Measurements from ENCODE around the gene CHSY3.
"Not testable (repeated sequence)": the region's sequence is repeated elsewhere in the genome, so short reads cannot be mapped to it uniquely, and the experiment has no call there.

Gene CHSY3

GRCh38 chr5:130213607-130214006 lies 309.3 kb downstream of the CHSY3 start:
- Histone ChIP-seq H3K4me1 (ENCODE audit: control insufficient read depth, insufficient read depth, low read length, poor library complexity, severe bottlenecking) (no peaks in the 10 kb centered on the region), H3K4me3 (ENCODE audit: insufficient read depth, low read depth, low read length, poor library complexity, severe bottlenecking) (no peak overlapping the region), H3K27me3 (replicated peaks; ENCODE audit: control insufficient read depth, insufficient read depth, low read length, poor library complexity, severe bottlenecking) (no peaks in the 10 kb centered on the region), H3K27ac (ENCODE audit: insufficient read depth, low read length, poor library complexity, severe bottlenecking) (no peak overlapping the region), H3K9me3 (ENCODE audit: control insufficient read depth, low read length) (no peaks in the 10 kb centered on the region), H3K36me3 (ENCODE audit: control insufficient read depth, insufficient read depth, low read length) (no peaks in the 10 kb centered on the region)
- no peak for DNase-seq

GRCh38 chr5:130216286-130216685 lies 312.0 kb downstream of the CHSY3 start:
- no peak for DNase-seq
- no peaks in the 10 kb centered on the region for H3K4me1 ChIP-seq (ENCODE audit: control insufficient read depth, insufficient read depth, low read length, poor library complexity, severe bottlenecking)
- no peaks in the 10 kb centered on the region for H3K36me3 ChIP-seq (ENCODE audit: control insufficient read depth, insufficient read depth, low read length)
- H3K4me3 ChIP-seq (ENCODE audit: insufficient read depth, low read depth, low read length, poor library complexity, severe bottlenecking): no peak overlapping the region
- no peaks in the 10 kb centered on the region for H3K27me3 ChIP-seq (replicated peaks; ENCODE audit: control insufficient read depth, insufficient read depth, low read length, poor library complexity, severe bottlenecking)
- H3K9me3 ChIP-seq (ENCODE audit: control insufficient read depth, low read length): no peaks in the 10 kb centered on the region
- H3K27ac ChIP-seq (ENCODE audit: insufficient read depth, low read length, poor library complexity, severe bottlenecking): no peak overlapping the region

GRCh38 chr5:130222573-130222972 lies 318.3 kb downstream of the CHSY3 start:
- Histone ChIP-seq H3K36me3 (ENCODE audit: control insufficient read depth, insufficient read depth, low read length) (no peaks in the 10 kb centered on the region), H3K9me3 (ENCODE audit: control insufficient read depth, low read length) (no peaks in the 10 kb centered on the region), H3K4me3 (ENCODE audit: insufficient read depth, low read depth, low read length, poor library complexity, severe bottlenecking) (no peak overlapping the region), H3K27me3 (replicated peaks; ENCODE audit: control insufficient read depth, insufficient read depth, low read length, poor library complexity, severe bottlenecking) (no peaks in the 10 kb centered on the region), H3K27ac (ENCODE audit: insufficient read depth, low read length, poor library complexity, severe bottlenecking) (no peak overlapping the region), H3K4me1 (ENCODE audit: control insufficient read depth, insufficient read depth, low read length, poor library complexity, severe bottlenecking) (no peaks in the 10 kb centered on the region)
- no peak for DNase-seq

GRCh38 chr5:130226556-130226955 lies 322.3 kb downstream of the CHSY3 start:
- H3K27ac ChIP-seq (ENCODE audit: insufficient read depth, low read length, poor library complexity, severe bottlenecking); H3K4me3 ChIP-seq (ENCODE audit: insufficient read depth, low read depth, low read length, poor library complexity, severe bottlenecking); DNase-seq; H3K4me1 ChIP-seq (ENCODE audit: control insufficient read depth, insufficient read depth, low read length, poor library complexity, severe bottlenecking); H3K9me3 ChIP-seq (ENCODE audit: control insufficient read depth, low read length); H3K27me3 ChIP-seq (replicated peaks; ENCODE audit: control insufficient read depth, insufficient read depth, low read length, poor library complexity, severe bottlenecking); H3K36me3 ChIP-seq (ENCODE audit: control insufficient read depth, insufficient read depth, low read length): not testable (repeated sequence)

- H3K27me3 ChIP-seq (replicated peaks; ENCODE audit: control insufficient read depth, insufficient read depth, low read length, poor library complexity, severe bottlenecking): no peaks in the 10 kb centered on the region
- DNase-seq: no peak
Observed at GRCh38 chr5:130227699-130228098, 323.4 kb downstream of the CHSY3 start.

GRCh38 chr5:130231786-130232185 lies 327.5 kb downstream of the CHSY3 start:
- Histone ChIP-seq H3K9me3 (ENCODE audit: control insufficient read depth, low read length) (no peaks in the 10 kb centered on the region), H3K27me3 (replicated peaks; ENCODE audit: control insufficient read depth, insufficient read depth, low read length, poor library complexity, severe bottlenecking) (no peaks in the 10 kb centered on the region), H3K27ac (ENCODE audit: insufficient read depth, low read length, poor library complexity, severe bottlenecking) (no peak overlapping the region), H3K4me3 (ENCODE audit: insufficient read depth, low read depth, low read length, poor library complexity, severe bottlenecking) (no peak overlapping the region), H3K4me1 (ENCODE audit: control insufficient read depth, insufficient read depth, low read length, poor library complexity, severe bottlenecking) (no peaks in the 10 kb centered on the region), H3K36me3 (ENCODE audit: control insufficient read depth, insufficient read depth, low read length) (no peaks in the 10 kb centered on the region)
- DNase-seq: no peak

More at GRCh38 chr5:130227699-130228098, 323.4 kb downstream of the CHSY3 start:
- no peaks in the 10 kb centered on the region for H3K4me1 ChIP-seq (ENCODE audit: control insufficient read depth, insufficient read depth, low read length, poor library complexity, severe bottlenecking)
- H3K4me3 ChIP-seq (ENCODE audit: insufficient read depth, low read depth, low read length, poor library complexity, severe bottlenecking): no peak overlapping the region
- H3K9me3 ChIP-seq (ENCODE audit: control insufficient read depth, low read length): no peaks in the 10 kb centered on the region
- H3K27ac ChIP-seq (ENCODE audit: insufficient read depth, low read length, poor library complexity, severe bottlenecking): no peak overlapping the region
- H3K36me3 ChIP-seq (ENCODE audit: control insufficient read depth, insufficient read depth, low read length): no peaks in the 10 kb centered on the region

GRCh38 chr5:130234816-130235215 lies 330.6 kb downstream of the CHSY3 start:
- Histone ChIP-seq H3K27me3 (replicated peaks; ENCODE audit: control insufficient read depth, insufficient read depth, low read length, poor library complexity, severe bottlenecking) (no peaks in the 10 kb centered on the region), H3K4me1 (ENCODE audit: control insufficient read depth, insufficient read depth, low read length, poor library complexity, severe bottlenecking) (no peaks in the 10 kb centered on the region), H3K9me3 (ENCODE audit: control insufficient read depth, low read length) (no peaks in the 10 kb centered on the region), H3K4me3 (ENCODE audit: insufficient read depth, low read depth, low read length, poor library complexity, severe bottlenecking) (no peak overlapping the region), H3K36me3 (ENCODE audit: control insufficient read depth, insufficient read depth, low read length) (no peaks in the 10 kb centered on the region), H3K27ac (ENCODE audit: insufficient read depth, low read length, poor library complexity, severe bottlenecking) (no peak overlapping the region)
- no peak for DNase-seq
